Measurements from ENCODE around the gene GPR3.

Gene GPR3

GRCh38 chr1:27399251-27400025 is 7.0 kb downstream of the GPR3 start:
- no peak for DNase-seq
- Histone ChIP-seq H3K4me3 (ENCODE audit: low read depth in 1 of 2, low read length in 2 of 2) (no peak overlapping the region), H3K27me3 (ENCODE audit: insufficient read depth, low read length, poor library complexity) (no peaks in the 10 kb centered on the region), H3K27ac (ENCODE audit: low read length) (no peak overlapping the region), H4K20me1 (ENCODE audit: insufficient read depth, low read length) (no peaks in the 10 kb centered on the region), H3K4me1 (ENCODE audit: insufficient read depth, low read length) (peaks cover 5% of the 10 kb centered on the region; the same call in 1 of the 2 replicates), H3K4me2 (ENCODE audit: insufficient read depth, low read length) (no peak overlapping the region), H3K36me3 (ENCODE audit: insufficient read depth, low read length) (peaks cover 3% of the 10 kb centered on the region; the same call in 1 of the 2 replicates), H3K9ac (ENCODE audit: low read depth, low read length) (no peak overlapping the region), H2AFZ (ENCODE audit: low read depth, low read length) (no peak overlapping the region), H3K79me2 (ENCODE audit: insufficient read depth, low read length) (no peaks in the 10 kb centered on the region), H3K9me3 (ENCODE audit: insufficient read depth, low read length, severe bottlenecking) (no peaks in the 10 kb centered on the region)
- no peak for TF ChIP-seq EZH2 (IDR thresholded peaks at IDR 0.05; ENCODE audit: borderline replicate concordance, low read depth, low read length, severe bottlenecking)
- TF ChIP-seq CTCF (IDR thresholded peaks at IDR 0.05; ENCODE audit: borderline replicate concordance, extremely low read depth, low read length, poor library complexity, severe bottlenecking): no peak
- peak; percentile 18; the same call in 2 of the 3 replicates for ATAC-seq (ENCODE audit: insufficient read depth, low read depth)

- no peaks in the 10 kb centered on the region for H3K79me2 ChIP-seq (ENCODE audit: insufficient read depth, low read length)
- ATAC-seq (ENCODE audit: insufficient read depth, low read depth) (no peak), DNase-seq (no peak)
- H3K27me3 ChIP-seq (ENCODE audit: insufficient read depth, low read length, poor library complexity): no peaks in the 10 kb centered on the region
- H3K27ac ChIP-seq (ENCODE audit: low read length): no peak overlapping the region
- H3K4me3 ChIP-seq (ENCODE audit: low read depth in 1 of 2, low read length in 2 of 2): no peak overlapping the region
- H3K36me3 ChIP-seq (ENCODE audit: insufficient read depth, low read length): peaks cover 3% of the 10 kb centered on the region; the same call in 1 of the 2 replicates
- H3K9me3 ChIP-seq (ENCODE audit: insufficient read depth, low read length, severe bottlenecking): no peaks in the 10 kb centered on the region
- no peak overlapping the region for H2AFZ ChIP-seq (ENCODE audit: low read depth, low read length)
- no peak overlapping the region for H3K9ac ChIP-seq (ENCODE audit: low read depth, low read length)
- TF ChIP-seq EZH2 (IDR thresholded peaks at IDR 0.05; ENCODE audit: borderline replicate concordance, low read depth, low read length, severe bottlenecking): no peak
- no peak for TF ChIP-seq CTCF (IDR thresholded peaks at IDR 0.05; ENCODE audit: borderline replicate concordance, extremely low read depth, low read length, poor library complexity, severe bottlenecking)
- no peak overlapping the region for H3K4me2 ChIP-seq (ENCODE audit: insufficient read depth, low read length)
- peaks cover 3% of the 10 kb centered on the region; the same call in 1 of the 2 replicates for H3K4me1 ChIP-seq (ENCODE audit: insufficient read depth, low read length)
- no peaks in the 10 kb centered on the region for H4K20me1 ChIP-seq (ENCODE audit: insufficient read depth, low read length)
Measured at GRCh38 chr1:27400082-27400962, 7.9 kb downstream of the GPR3 start.

- DNase-seq (no peak), ATAC-seq (ENCODE audit: insufficient read depth, low read depth) (no peak)
- no peak overlapping the region for H3K4me3 ChIP-seq (ENCODE audit: low read depth in 1 of 2, low read length in 2 of 2)
- no peaks in the 10 kb centered on the region for H3K4me1 ChIP-seq (ENCODE audit: insufficient read depth, low read length)
- H3K27ac ChIP-seq (ENCODE audit: low read length): no peak overlapping the region
- no peak overlapping the region for H3K4me2 ChIP-seq (ENCODE audit: insufficient read depth, low read length)
- no peak overlapping the region for H2AFZ ChIP-seq (ENCODE audit: low read depth, low read length)
- no peak overlapping the region for H3K9ac ChIP-seq (ENCODE audit: low read depth, low read length)
- H4K20me1 ChIP-seq (ENCODE audit: insufficient read depth, low read length): no peaks in the 10 kb centered on the region
- no peaks in the 10 kb centered on the region for H3K27me3 ChIP-seq (ENCODE audit: insufficient read depth, low read length, poor library complexity)
- H3K9me3 ChIP-seq (ENCODE audit: insufficient read depth, low read length, severe bottlenecking): no peaks in the 10 kb centered on the region
- H3K36me3 ChIP-seq (ENCODE audit: insufficient read depth, low read length): peaks cover 4% of the 10 kb centered on the region; the same call in 1 of the 2 replicates
- no peaks in the 10 kb centered on the region for H3K79me2 ChIP-seq (ENCODE audit: insufficient read depth, low read length)
- no peak for TF ChIP-seq EZH2 (IDR thresholded peaks at IDR 0.05; ENCODE audit: borderline replicate concordance, low read depth, low read length, severe bottlenecking)
- no peak for TF ChIP-seq CTCF (IDR thresholded peaks at IDR 0.05; ENCODE audit: borderline replicate concordance, extremely low read depth, low read length, poor library complexity, severe bottlenecking)
Measured at GRCh38 chr1:27400963-27401341, 8.5 kb downstream of the GPR3 start.
